T-helper 1 cell (primary cell): ENCODE data around the gene MAGI1.
A peak's percentile ranks its signal among the peaks of the same experiment; 100 is the strongest.
"Not testable (repeated sequence)": the region's sequence is repeated elsewhere in the genome, so short reads cannot be mapped to it uniquely, and the experiment has no call there.

Experiments used
- DNase-seq, 5 donors: peaks; one replicate each; pipeline ENCODE4 v3.0.0-alpha.2; 2012 to 2020

The MAGI1 gene

GRCh38 chr3:65739901-65740541 lies 298.7 kb downstream of the MAGI1 start:
- DNase-seq: no peak

- DNase-seq: no peak
Observed at GRCh38 chr3:65734792-65735191, 303.9 kb downstream of the MAGI1 start.

GRCh38 chr3:65734382-65734781 lies 304.3 kb downstream of the MAGI1 start:
- no peak for DNase-seq

- no peak for DNase-seq
Observed at GRCh38 chr3:65733459-65733858, 305.3 kb downstream of the MAGI1 start.

GRCh38 chr3:65732051-65732935 lies 306.4 kb downstream of the MAGI1 start:
- DNase-seq: peak in 1 of 5 donors; percentile 14

- DNase-seq: no peak
Observed at GRCh38 chr3:65730449-65730848, 308.3 kb downstream of the MAGI1 start.

- no peak for DNase-seq
Observed at GRCh38 chr3:65729973-65730372, 308.7 kb downstream of the MAGI1 start.

GRCh38 chr3:65729555-65729954 lies 309.2 kb downstream of the MAGI1 start:
- DNase-seq: no peak

GRCh38 chr3:65728138-65728537 lies 310.6 kb downstream of the MAGI1 start:
- DNase-seq: no peak

- DNase-seq: no peak
Observed at GRCh38 chr3:65723985-65724384, 314.7 kb downstream of the MAGI1 start.

- DNase-seq: no peak
Observed at GRCh38 chr3:65723011-65723410, 315.7 kb downstream of the MAGI1 start.

- no peak for DNase-seq
Observed at GRCh38 chr3:65720989-65721737, 317.6 kb downstream of the MAGI1 start.

- not testable (repeated sequence) for DNase-seq
Observed at GRCh38 chr3:65719639-65720038, 319.1 kb downstream of the MAGI1 start.

- no peak for DNase-seq
Observed at GRCh38 chr3:65717676-65718346, 320.9 kb downstream of the MAGI1 start.

GRCh38 chr3:65716071-65716751 lies 322.5 kb downstream of the MAGI1 start:
- DNase-seq: no peak

- DNase-seq: no peak
Observed at GRCh38 chr3:65714134-65714533, 324.6 kb downstream of the MAGI1 start.

- DNase-seq: no peak
Observed at GRCh38 chr3:65713016-65713415, 325.7 kb downstream of the MAGI1 start.

- no peak for DNase-seq
Observed at GRCh38 chr3:65712140-65712539, 326.6 kb downstream of the MAGI1 start.

- no peak for DNase-seq
Observed at GRCh38 chr3:65706776-65707568, 331.7 kb downstream of the MAGI1 start.

GRCh38 chr3:65706301-65706700 lies 332.4 kb downstream of the MAGI1 start:
- no peak for DNase-seq

- DNase-seq: no peak
Observed at GRCh38 chr3:65703820-65704219, 334.9 kb downstream of the MAGI1 start.
